IPS DF 4.7 (cell line): ENCODE results near the gene CCDC38.

Experiments
- DNase-seq: peaks from one replicate; pipeline ENCODE4 v3.0.0-alpha.2; 2013; ENCODE audit warnings: low spot score; ENCODE audit errors: extremely low read depth

Gene CCDC38

GRCh38 chr12:95837240-95838038 lies 105.0 kb downstream of the CCDC38 start:
- no peak for DNase-seq

GRCh38 chr12:95836630-95837239 lies 105.7 kb downstream of the CCDC38 start:
- DNase-seq: no peak

- no peak for DNase-seq
These were observed 106.2 kb downstream of the CCDC38 start for GRCh38 chr12:95836185-95836609.

- DNase-seq: no peak
These were observed 107.8 kb downstream of the CCDC38 start for GRCh38 chr12:95834572-95834971.

GRCh38 chr12:95830335-95831089 lies 111.9 kb downstream of the CCDC38 start:
- no peak for DNase-seq

GRCh38 chr12:95829395-95829794 lies 113.0 kb downstream of the CCDC38 start:
- DNase-seq: no peak

- no peak for DNase-seq
These were observed 122.2 kb downstream of the CCDC38 start for GRCh38 chr12:95820096-95820703.
